ENCODE measurements around the gene TECPR2. TPM values are rescaled to one million over a fixed set of nuclear protein-coding genes. Genes with fewer than 3 reads are reported as not detected.
A peak's percentile ranks its signal among the peaks of the same experiment; 100 is the strongest.

TECPR2 gene
- total RNA-seq, 1 experiment from 2014 or later: 21.3 TPM

- H3K27ac Mint-ChIP-seq: no peak overlapping the region
- H3K27me3 Mint-ChIP-seq (ENCODE audit: low read depth): peaks cover 14% of the 10 kb centered on the region
- ChIA-PET POLR2A (no interaction called here), CTCF (interaction anchor here (0.5 to 1.7 kb wide), 8 partner anchors 8 to 255 kb away, joined by 3 to 9 read pairs (median 4); partner anchors contain the start of gene ANKRD9)
- H3K4me3 Mint-ChIP-seq: peak overlapping the region; percentile 83
- ATAC-seq (peak; percentile 18), DNase-seq (ENCODE audit: low spot score) (peak; percentile 48)
- no peaks in the 10 kb centered on the region for H3K36me3 Mint-ChIP-seq
- no peaks in the 10 kb centered on the region for H3K9me3 Mint-ChIP-seq
- H3K4me1 Mint-ChIP-seq: peaks cover 4% of the 10 kb centered on the region; the same call in 1 of the 2 replicates
- no peak for TF ChIP-seq IRF1 (CRISPR knock-in tag; IDR thresholded peaks at IDR 0.05)
- TF ChIP-seq TCF7 (CRISPR knock-in tag; IDR thresholded peaks at IDR 0.05; ENCODE audit: low read depth): no peak
- TF ChIP-seq CTCF (IDR thresholded peaks at IDR 0.05): no peak
- no peak for TF ChIP-seq FOXK1 (CRISPR knock-in tag; IDR thresholded peaks at IDR 0.05)
- TF ChIP-seq KAT7 (CRISPR knock-in tag; IDR thresholded peaks at IDR 0.05; ENCODE audit: borderline replicate concordance): no peak; the same call in 1 of the 2 replicates
- no peak for TF ChIP-seq SOX15 (CRISPR knock-in tag; IDR thresholded peaks at IDR 0.05)
- TF ChIP-seq CDX4 (CRISPR knock-in tag; IDR thresholded peaks at IDR 0.05; ENCODE audit: borderline replicate concordance): no peak
- no peak for TF ChIP-seq ETV6 (CRISPR knock-in tag; IDR thresholded peaks at IDR 0.05)
- no peak for TF ChIP-seq ZNF317 (CRISPR knock-in tag; IDR thresholded peaks at IDR 0.05; ENCODE audit: borderline replicate concordance, low read depth)
- TF ChIP-seq TEAD4 (CRISPR knock-in tag; IDR thresholded peaks at IDR 0.05): peak; percentile 31; the same call in 1 of the 2 replicates
- peak; percentile 61; the same call in 1 of the 2 replicates for TF ChIP-seq RELA (CRISPR knock-in tag; IDR thresholded peaks at IDR 0.05; ENCODE audit: borderline replicate concordance)
- no peak for TF ChIP-seq ZNF423 (CRISPR knock-in tag; IDR thresholded peaks at IDR 0.05)
- peak; percentile 60; the same call in 1 of the 2 replicates for TF ChIP-seq ZNF138 (CRISPR knock-in tag; conservative IDR thresholded peaks at IDR 0.05)
- peak; percentile 55; the same call in 1 of the 2 replicates for TF ChIP-seq GTF2I (CRISPR knock-in tag; conservative IDR thresholded peaks at IDR 0.05)
- no peak for TF ChIP-seq FOXP4 (CRISPR knock-in tag; IDR thresholded peaks at IDR 0.05)
- TF ChIP-seq IRF2 (CRISPR knock-in tag; IDR thresholded peaks at IDR 0.05; ENCODE audit: borderline replicate concordance, low read depth): 0 out of 2 replicates have a peak, but pooled peaks have one; percentile 41
- TF ChIP-seq TP53 (CRISPR knock-in tag; IDR thresholded peaks at IDR 0.05): no peak
- no peak for TF ChIP-seq ATF3 (CRISPR knock-in tag; conservative IDR thresholded peaks at IDR 0.05)
- TF ChIP-seq NFYB (CRISPR knock-in tag; conservative IDR thresholded peaks at IDR 0.05; ENCODE audit: low read depth): no peak
- TF ChIP-seq PREB (CRISPR knock-in tag; IDR thresholded peaks at IDR 0.05; ENCODE audit: borderline replicate concordance): no peak
- no peak for TF ChIP-seq NR2C2 (CRISPR knock-in tag; IDR thresholded peaks at IDR 0.05)
- peak; percentile 97 for TF ChIP-seq ZNF121 (CRISPR knock-in tag; IDR thresholded peaks at IDR 0.05)
- TF ChIP-seq E2F5 (CRISPR knock-in tag; IDR thresholded peaks at IDR 0.05): peak; percentile 5; the same call in 1 of the 2 replicates
- no peak for TF ChIP-seq ATF2 (CRISPR knock-in tag; IDR thresholded peaks at IDR 0.05; ENCODE audit: borderline replicate concordance, low read depth)
- TF ChIP-seq ZNF425 (CRISPR knock-in tag; conservative IDR thresholded peaks at IDR 0.05): no peak
- no peak for TF ChIP-seq ZNF671 (CRISPR knock-in tag; IDR thresholded peaks at IDR 0.05)
These were observed 154.8 kb downstream of the TECPR2 start for GRCh38 chr14:102517392-102518062.
